Mucosa of rectum (tissue), 2 donors: Measurements from ENCODE around the gene COL4A3.

Experiments used
- H3K27ac ChIP-seq, 2 donors: one replicate each; pipeline ENCODE4 v1.7.0; 2013; ENCODE audit warnings: inconsistent platforms in 2 of 2, low read depth in 2 of 2, low read length in 2 of 2
- H3K27me3 ChIP-seq, 2 donors: one replicate each; pipeline ENCODE4 v1.7.0; 2013; ENCODE audit warnings: low read length in 2 of 2; ENCODE audit not compliant: control insufficient read depth in 2 of 2, insufficient read depth in 2 of 2
- H3K36me3 ChIP-seq, 2 donors: one replicate each; pipeline ENCODE4 v1.7.0; 2013; ENCODE audit warnings: low read length in 2 of 2; ENCODE audit not compliant: control insufficient read depth in 2 of 2, insufficient read depth in 2 of 2
- H3K4me1 ChIP-seq, 2 donors: one replicate each; pipeline ENCODE4 v1.7.0; 2013; ENCODE audit warnings: low read length in 2 of 2, mild to moderate bottlenecking in 1 of 2; ENCODE audit not compliant: control insufficient read depth in 2 of 2, insufficient read depth in 2 of 2
- H3K4me3 ChIP-seq, 2 donors: one replicate each; pipeline ENCODE4 v1.7.0; 2013; ENCODE audit warnings: low read length in 2 of 2
- H3K9ac ChIP-seq, 2 donors: one replicate each; pipeline ENCODE4 v1.7.0; 2013; ENCODE audit warnings: low read length in 2 of 2, low read depth in 1 of 2, mild to moderate bottlenecking in 1 of 2
- H3K9me3 ChIP-seq, 2 donors: one replicate each; pipeline ENCODE4 v1.7.0; 2013; ENCODE audit warnings: low read length in 2 of 2; ENCODE audit not compliant: control insufficient read depth in 2 of 2
- donor health status: healthy.
- donor health status: Normal muscosa, but diverticular disease.

Gene COL4A3

DNA sequence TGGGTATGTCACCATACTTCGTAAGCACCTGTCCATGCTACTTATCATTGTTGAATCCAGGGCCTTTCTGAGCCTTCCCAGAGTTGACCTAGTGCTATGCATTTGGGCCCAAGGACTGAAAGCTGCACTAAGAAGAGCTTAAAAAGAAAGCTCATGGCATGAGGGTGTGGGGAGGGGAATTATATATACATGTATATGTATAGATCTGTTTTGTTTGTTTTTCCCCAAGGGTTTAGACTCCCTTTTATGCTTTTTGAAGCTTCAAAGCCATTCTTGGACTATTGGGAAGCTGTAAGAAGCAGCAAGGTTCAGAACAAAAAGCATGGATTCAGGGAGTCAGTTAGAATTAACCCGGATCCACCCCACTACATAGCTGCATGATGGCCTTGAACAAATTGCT is 183.9 kb downstream of the COL4A3 start:
- Histone ChIP-seq H3K9me3 (no peaks in the 10 kb centered on the region), H3K27me3 (no peaks in the 10 kb centered on the region), H3K36me3 (peaks cover 20 to 31% of the 10 kb centered on the region in 2 donors), H3K27ac (no peak overlapping the region), H3K4me1 (no peaks in the 10 kb centered on the region), H3K9ac (no peak overlapping the region), H3K4me3 (no peak overlapping the region)

DNA sequence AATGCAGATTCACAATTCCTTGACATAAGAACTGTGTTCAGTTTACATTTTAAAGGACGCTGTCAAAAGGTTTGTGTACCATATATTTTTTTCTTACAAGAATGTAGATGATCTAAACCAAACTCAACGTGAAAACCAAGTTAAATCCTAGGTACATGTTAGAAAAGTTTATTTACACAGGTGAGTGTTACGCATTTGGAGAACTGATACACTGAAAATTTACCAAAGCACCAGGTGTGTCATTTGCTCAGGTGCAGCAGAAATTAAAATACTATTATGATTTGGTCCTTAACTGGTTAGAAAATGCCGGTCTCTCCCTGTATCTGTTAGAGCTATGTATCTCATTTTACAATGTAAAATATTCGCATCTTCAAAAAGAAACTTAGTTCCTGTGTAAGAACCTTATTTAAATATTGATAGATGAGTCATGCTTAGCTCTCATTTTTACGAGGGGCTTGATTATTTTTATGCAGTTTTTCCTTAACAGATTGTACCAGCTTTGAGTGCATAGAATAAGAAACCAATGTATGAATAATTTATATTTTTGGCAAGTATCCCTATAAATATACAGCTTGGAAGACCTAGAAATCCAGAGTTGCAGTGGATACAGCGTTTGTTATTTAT is 185.7 kb downstream of the COL4A3 start:
- Histone ChIP-seq H3K4me1 (no peaks in the 10 kb centered on the region), H3K4me3 (no peak overlapping the region), H3K27me3 (no peaks in the 10 kb centered on the region), H3K36me3 (peaks cover 20 to 32% of the 10 kb centered on the region in 2 donors), H3K27ac (no peak overlapping the region), H3K9me3 (no peaks in the 10 kb centered on the region), H3K9ac (no peak overlapping the region)

DNA sequence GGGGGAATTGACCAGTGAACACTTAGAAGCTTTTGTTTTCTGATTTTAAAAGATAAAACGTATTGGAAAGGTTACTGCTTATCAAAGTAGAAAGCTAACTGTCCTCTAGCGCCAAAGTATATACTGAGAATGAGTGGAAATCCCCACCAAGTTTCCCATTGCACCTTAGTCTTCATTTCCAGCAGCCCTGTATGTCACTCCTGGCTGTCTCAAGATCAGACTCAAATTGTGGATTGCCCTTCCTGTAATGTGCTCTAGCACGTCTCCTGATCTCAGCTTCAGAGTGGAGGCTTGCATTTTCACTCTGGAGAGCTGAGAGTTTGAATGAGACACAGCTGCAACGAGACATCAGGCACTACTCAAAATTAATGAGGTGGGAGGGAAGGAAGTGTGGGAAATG is 187.2 kb downstream of the COL4A3 start:
- H3K27ac ChIP-seq: no peak overlapping the region
- H3K9me3 ChIP-seq: no peaks in the 10 kb centered on the region
- no peaks in the 10 kb centered on the region for H3K4me1 ChIP-seq
- peaks cover 24 to 37% of the 10 kb centered on the region in 2 donors for H3K36me3 ChIP-seq
- no peaks in the 10 kb centered on the region for H3K27me3 ChIP-seq
- H3K9ac ChIP-seq: no peak overlapping the region
- H3K4me3 ChIP-seq: no peak overlapping the region

DNA sequence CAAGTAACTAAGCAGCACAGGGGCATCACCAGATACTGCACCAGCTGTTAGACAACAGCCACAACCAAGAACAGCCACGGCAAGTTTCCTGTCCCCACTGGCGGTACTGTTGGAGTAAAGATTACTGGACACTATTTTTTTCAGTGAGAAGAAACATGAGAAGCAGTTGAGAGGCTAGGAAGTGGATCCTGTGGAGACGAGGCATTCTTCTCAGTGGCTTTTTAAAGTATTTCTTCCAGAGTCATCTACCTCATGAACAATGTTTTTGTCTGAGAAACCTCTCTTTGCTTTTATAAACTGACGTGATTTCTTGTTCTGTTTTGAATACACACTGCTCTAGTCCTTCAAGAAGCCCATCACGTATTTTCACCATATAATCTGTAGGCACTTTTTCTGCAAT is 195.9 kb downstream of the COL4A3 start:
- Histone ChIP-seq H3K4me1 (no peaks in the 10 kb centered on the region), H3K9ac (no peak overlapping the region), H3K27me3 (no peaks in the 10 kb centered on the region), H3K36me3 (peaks cover 33 to 36% of the 10 kb centered on the region in 2 donors), H3K9me3 (no peaks in the 10 kb centered on the region), H3K4me3 (no peak overlapping the region), H3K27ac (no peak overlapping the region)

DNA sequence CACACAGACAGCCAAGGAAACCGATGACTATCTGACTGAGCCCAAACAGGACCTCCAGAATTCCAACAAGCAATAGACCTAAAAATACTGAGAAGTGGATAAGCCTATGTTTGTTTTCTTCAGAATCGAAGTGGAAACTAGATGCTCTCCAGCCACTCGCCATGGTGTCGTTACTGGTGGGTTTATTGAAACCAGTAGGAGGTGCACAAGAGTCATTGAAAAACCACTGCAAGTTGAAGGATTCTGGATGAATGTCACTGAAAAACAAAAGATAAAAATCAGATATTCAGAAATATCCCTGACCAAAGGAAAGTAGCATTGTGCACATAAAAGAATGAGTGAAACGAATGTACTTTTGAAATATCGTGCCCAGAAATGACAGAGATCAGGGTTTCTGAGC is 199.3 kb downstream of the COL4A3 start:
- H3K4me1 ChIP-seq: no peaks in the 10 kb centered on the region
- H3K27me3 ChIP-seq: no peaks in the 10 kb centered on the region
- H3K4me3 ChIP-seq: no peak overlapping the region
- H3K27ac ChIP-seq: no peak overlapping the region
- H3K36me3 ChIP-seq: peaks cover 11 to 16% of the 10 kb centered on the region in 2 donors
- no peak overlapping the region for H3K9ac ChIP-seq
- H3K9me3 ChIP-seq: no peaks in the 10 kb centered on the region
